22Rv1 (cell line): ENCODE measurements around the gene C4orf51.
A peak's percentile ranks its signal among the peaks of the same experiment; 100 is the strongest.

Source experiments
- H3K27ac ChIP-seq: fragments of 450-650 bp; 2 replicates; pipeline ENCODE4 v1.5.1; 2017
- ZFX ChIP-seq: fragments of 450-650 bp; IDR thresholded peaks from 2 replicates; pipeline ENCODE4 v1.6.1; 2017; ENCODE audit warnings: antibody characterized with exemption, borderline replicate concordance
- TF ChIP-seq, protein P1 (sequence below): fragments of 450-650 bp; IDR thresholded peaks from 2 replicates; pipeline ENCODE4 v1.5.1; 2017; ENCODE audit warnings: mild to moderate bottlenecking

Gene C4orf51

DNA sequence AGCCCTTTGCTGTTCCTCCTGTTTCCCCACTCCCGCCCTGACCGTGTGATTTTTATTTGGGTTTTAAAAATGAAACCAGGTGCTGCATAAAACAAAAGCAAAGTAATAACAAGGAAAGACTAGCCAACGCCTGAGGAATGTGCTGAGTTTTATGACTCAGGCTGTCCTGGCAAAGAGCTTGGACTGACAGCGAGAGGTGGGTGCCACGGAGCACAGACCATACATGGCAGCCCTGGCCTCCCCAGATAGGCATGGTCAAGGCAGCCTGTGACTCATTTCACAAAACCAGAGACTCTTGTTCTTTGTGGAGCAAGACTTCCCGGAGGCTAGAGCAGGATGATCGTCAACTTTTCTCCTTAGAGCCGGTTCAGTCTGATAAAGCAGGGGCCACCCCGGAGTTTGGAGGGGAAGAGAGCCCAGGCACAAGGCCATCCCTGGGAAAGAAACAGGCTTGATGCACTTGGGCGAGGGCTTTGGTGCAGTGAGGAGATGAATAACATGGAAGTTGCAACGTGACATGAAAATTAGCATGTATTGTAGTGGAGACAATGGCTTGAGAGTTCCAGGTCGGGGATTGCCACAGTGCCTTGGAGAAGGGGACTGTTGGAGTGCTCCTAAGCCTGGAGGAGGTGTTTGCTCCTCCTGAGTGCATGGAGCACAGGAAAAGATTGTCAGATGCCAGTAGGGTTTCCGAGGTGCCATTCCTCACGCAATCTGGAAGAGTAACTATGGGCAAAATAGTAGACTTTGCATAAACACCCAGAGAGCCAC is 54.8 kb downstream of the C4orf51 start:
- 0 out of 2 replicates have a peak overlapping the region, but pooled peaks have one; percentile 71 for H3K27ac ChIP-seq
- TF ChIP-seq, protein P1, sequence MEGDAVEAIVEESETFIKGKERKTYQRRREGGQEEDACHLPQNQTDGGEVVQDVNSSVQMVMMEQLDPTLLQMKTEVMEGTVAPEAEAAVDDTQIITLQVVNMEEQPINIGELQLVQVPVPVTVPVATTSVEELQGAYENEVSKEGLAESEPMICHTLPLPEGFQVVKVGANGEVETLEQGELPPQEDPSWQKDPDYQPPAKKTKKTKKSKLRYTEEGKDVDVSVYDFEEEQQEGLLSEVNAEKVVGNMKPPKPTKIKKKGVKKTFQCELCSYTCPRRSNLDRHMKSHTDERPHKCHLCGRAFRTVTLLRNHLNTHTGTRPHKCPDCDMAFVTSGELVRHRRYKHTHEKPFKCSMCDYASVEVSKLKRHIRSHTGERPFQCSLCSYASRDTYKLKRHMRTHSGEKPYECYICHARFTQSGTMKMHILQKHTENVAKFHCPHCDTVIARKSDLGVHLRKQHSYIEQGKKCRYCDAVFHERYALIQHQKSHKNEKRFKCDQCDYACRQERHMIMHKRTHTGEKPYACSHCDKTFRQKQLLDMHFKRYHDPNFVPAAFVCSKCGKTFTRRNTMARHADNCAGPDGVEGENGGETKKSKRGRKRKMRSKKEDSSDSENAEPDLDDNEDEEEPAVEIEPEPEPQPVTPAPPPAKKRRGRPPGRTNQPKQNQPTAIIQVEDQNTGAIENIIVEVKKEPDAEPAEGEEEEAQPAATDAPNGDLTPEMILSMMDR: no peak
- no peak for TF ChIP-seq ZFX

DNA sequence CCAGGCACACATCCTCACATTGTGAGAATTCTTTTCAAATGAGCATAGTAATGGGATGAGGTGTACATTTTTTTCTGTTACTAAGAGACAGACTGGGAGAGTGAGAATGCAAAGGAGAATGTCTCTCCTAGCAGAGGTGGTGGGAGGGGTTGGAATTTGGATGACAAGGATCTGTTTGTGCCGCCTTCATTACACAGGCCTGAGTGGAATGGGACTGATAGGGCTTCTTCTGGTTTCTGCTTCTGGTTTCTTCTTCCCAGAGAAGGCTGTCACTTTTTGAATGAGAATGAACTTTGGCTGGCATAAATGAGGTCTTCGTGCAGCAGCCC is 55.4 kb downstream of the C4orf51 start:
- peak overlapping the region; percentile 71; the same call in 1 of the 2 replicates for H3K27ac ChIP-seq
- no peak for TF ChIP-seq ZFX
- TF ChIP-seq, protein P1: no peak

DNA sequence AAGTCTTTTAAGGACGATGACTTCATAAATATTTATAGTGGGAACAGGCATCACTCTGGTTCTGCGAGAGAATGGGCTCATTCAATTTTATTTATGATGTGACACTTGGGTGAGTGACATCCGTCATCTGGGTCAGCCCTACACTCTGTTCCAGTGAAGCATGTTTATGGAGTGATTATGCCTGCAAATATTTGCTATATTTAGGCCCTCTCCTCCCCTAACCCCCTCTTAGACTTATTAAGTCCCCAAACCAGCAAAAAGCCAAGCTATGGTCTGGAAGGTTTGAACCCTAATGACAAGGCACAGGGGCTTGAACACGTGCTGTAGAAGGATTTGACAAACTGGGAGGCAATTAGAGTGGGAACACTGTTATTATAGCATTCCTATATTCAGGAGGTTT is 55.9 kb downstream of the C4orf51 start:
- TF ChIP-seq, protein P1: no peak
- no peak for TF ChIP-seq ZFX
- H3K27ac ChIP-seq: peak overlapping the region; percentile 71

DNA sequence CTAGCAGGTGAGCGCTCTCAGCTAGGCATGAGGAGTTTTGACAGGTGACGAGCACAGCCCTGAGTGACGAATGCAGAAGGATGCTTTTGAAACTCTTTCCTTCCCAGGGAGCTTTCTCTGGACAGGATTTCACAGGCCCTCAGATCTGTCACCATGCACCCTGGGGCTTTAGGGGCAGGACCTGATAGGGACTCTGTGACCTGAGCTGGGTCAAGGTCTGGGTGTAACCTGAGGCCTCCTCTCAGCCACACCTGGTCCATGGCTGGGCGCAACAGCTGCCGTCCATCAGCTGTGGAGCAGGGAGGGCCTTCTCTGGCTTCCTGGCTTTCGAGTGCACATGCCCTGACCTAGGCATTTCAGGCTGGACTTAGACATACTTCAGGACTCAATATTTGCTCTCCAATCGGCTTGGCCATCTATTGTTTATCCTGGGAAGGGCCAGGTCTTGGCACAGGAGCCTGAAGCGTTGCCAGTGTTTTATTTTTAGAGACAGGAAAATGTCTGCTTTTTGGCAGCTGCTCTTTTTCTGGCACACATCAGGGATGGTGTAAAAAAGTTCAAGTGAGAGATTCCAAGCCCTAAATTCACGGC is 56.4 kb downstream of the C4orf51 start:
- TF ChIP-seq ZFX: no peak
- TF ChIP-seq, protein P1: no peak
- peak overlapping the region; percentile 71 for H3K27ac ChIP-seq

DNA sequence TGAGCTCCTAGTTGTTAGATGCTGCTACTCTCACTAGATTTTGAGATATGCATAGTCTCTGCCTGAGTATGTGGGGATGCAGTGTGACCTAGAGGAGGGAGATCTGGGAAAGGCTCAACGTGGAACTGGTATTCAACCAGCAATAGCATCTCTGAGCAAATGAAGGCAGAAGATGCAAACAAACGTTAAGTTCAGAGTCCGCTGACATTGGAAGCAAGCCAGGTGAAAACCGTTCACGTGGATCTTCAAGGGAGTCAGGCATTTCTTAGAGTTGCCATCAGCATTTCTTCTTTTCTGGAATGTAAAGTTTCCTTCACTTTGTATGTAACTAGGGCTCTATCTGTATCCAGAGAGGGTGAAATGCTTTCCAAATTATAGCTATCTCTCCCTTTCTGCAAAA is 59.9 kb downstream of the C4orf51 start:
- H3K27ac ChIP-seq: peak overlapping the region; percentile 37; the same call in 1 of the 2 replicates

DNA sequence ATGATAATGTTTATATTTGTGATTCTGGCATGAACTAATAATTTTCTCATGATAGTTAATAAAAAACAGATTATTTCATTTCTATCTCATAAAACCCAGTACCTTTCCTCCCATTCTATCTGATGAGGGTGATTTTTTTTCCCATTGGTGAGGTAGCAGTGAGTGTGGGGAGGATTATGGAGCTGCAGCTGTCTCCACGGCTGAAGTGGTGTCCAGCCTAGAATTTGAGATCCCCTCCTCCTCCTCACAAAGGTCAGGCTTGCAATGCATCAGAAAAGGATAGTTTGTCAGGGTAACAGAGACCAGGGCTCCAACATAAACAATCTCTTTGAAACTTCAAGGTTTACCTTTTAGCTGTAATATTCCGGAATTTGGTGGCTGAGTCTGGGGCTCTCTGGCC is 60.9 kb downstream of the C4orf51 start:
- H3K27ac ChIP-seq: no peak overlapping the region

More for the DNA sequence above, 59.9 kb downstream of the C4orf51 start:
- TF ChIP-seq ZFX: no peak
- TF ChIP-seq, protein P1: no peak

More for the DNA sequence above, 60.9 kb downstream of the C4orf51 start:
- no peak for TF ChIP-seq ZFX
- TF ChIP-seq, protein P1: no peak
